Esophagus mucosa (tissue), 1 donor: ENCODE data around the gene EVX2. TPM values are rescaled to one million over a fixed set of nuclear protein-coding genes. Genes with fewer than 3 reads are reported as not detected.

Source experiments
- ATAC-seq: fragments of 200-7000 bp; cut with Tn5 transposase; one replicate; pipeline ENCODE4 v1.9.1; 2020
- total RNA-seq: library from RNA; stranded (reverse); gene quantifications from one replicate; pipeline ENCODE4 v1.2.4, GENCODE V29; 2023
- donor health status: DM: yes; HTN: yes; CAD: no.

The EVX2 gene
- total RNA-seq, 1 donor from 2014 or later, result not detected

GRCh38 chr2:176081837-176082524 is 1.8 kb downstream of the EVX2 start:
- no peak for ATAC-seq

- ATAC-seq, result no peak
These were observed 2.4 kb downstream of the EVX2 start for GRCh38 chr2:176081376-176081836.

GRCh38 chr2:176080540-176081375 is 3.0 kb downstream of the EVX2 start:
- no peak for ATAC-seq

- ATAC-seq, result no peak
These were observed 3.8 kb downstream of the EVX2 start for GRCh38 chr2:176079831-176080539.

- ATAC-seq, result no peak
These were observed 4.4 kb downstream of the EVX2 start for GRCh38 chr2:176079285-176079830.

GRCh38 chr2:176078541-176079284 is 5.0 kb downstream of the EVX2 start:
- no peak for ATAC-seq

- ATAC-seq, result no peak
These were observed 7.0 kb downstream of the EVX2 start for GRCh38 chr2:176076796-176077195.

GRCh38 chr2:176076063-176076462 is 7.7 kb downstream of the EVX2 start:
- ATAC-seq, result no peak

- no peak for ATAC-seq
These were observed 8.3 kb downstream of the EVX2 start for GRCh38 chr2:176075481-176075880.

GRCh38 chr2:176074919-176075425 is 8.8 kb downstream of the EVX2 start:
- ATAC-seq, result no peak

- ATAC-seq, result no peak
These were observed 10.5 kb downstream of the EVX2 start for GRCh38 chr2:176072951-176073904.

- no peak for ATAC-seq
These were observed 11.5 kb downstream of the EVX2 start for GRCh38 chr2:176072292-176072669.

GRCh38 chr2:176071330-176072291 is 12.2 kb downstream of the EVX2 start:
- ATAC-seq, result no peak

- no peak for ATAC-seq
These were observed 15.3 kb downstream of the EVX2 start for GRCh38 chr2:176068419-176068832.

GRCh38 chr2:176067589-176068418 is 16.0 kb downstream of the EVX2 start:
- no peak for ATAC-seq

- ATAC-seq, result no peak
These were observed 16.8 kb downstream of the EVX2 start for GRCh38 chr2:176066645-176067588.

GRCh38 chr2:176063958-176064357 is 19.8 kb downstream of the EVX2 start:
- ATAC-seq, result no peak
